Left ventricle myocardium superior (tissue), 1 donor: ENCODE results near the gene RBM42. TPM values are rescaled to one million over a fixed set of nuclear protein-coding genes. Genes with fewer than 3 reads are reported as not detected.
"Not testable (repeated sequence)": the region's sequence is repeated elsewhere in the genome, so short reads cannot be mapped to it uniquely, and the experiment has no call there.

Source experiments
- ATAC-seq: fragments of 200-7000 bp; cut with Tn5 transposase; one replicate; pipeline ENCODE4 v1.9.1; 2020; ENCODE audit warnings: mild to moderate bottlenecking, moderate library complexity
- DNase-seq: peaks from one replicate; pipeline ENCODE4 v3.0.0-alpha.2; 2020
- intact Hi-C: fragments of 100-400 bp; cut with micrococcal nuclease; formaldehyde crosslinking; loops from one replicate; pipeline ENCODE4 v1.11.0; 2022
- long read RNA-seq: library from polyadenylated mRNA; unstranded; transcript quantifications from one replicate; pipeline ENCODE4 v2.0.0, GENCODE V29; 2021
- total RNA-seq: library from RNA; stranded (reverse); fragmentation: NEBNext Ultra II Directional; extraction: Animal tissue kit (Norgen Biotek cat#: 25700); gene quantifications from one replicate; pipeline ENCODE4 v1.2.1, GENCODE V29; 2021
- donor health status: DM: no; HTN: yes; CAD: no; lungs with severe emphysema.

Gene RBM42
- total RNA-seq = 51.0 TPM
- long read RNA-seq, transcript RBM42-201 (10 exons, 1,680 nt) = major isoform, 27 of 111 reads
- long read RNA-seq, partial matches to known transcripts = 20 of 111 reads
- long read RNA-seq, other reads (novel, unspliced or antisense) = 64 of 111 reads

- intact Hi-C loops = no loop called here
- DNase-seq (peak; percentile 97), ATAC-seq (peak; percentile 100)
Measured at GRCh38 chr19:35628565-35629331, at the start of gene RBM42. Gene RBM42, plus strand, starts transcription at chr19:35629036. Its CDS starts 118 bp downstream, at chr19:35629154.

- intact Hi-C loops = no loop called here
- no peak for DNase-seq
- no peak for ATAC-seq
Measured at GRCh38 chr19:35582760-35583159, 46.1 kb upstream of the RBM42 start.

GRCh38 chr19:35585848-35586247 lies 43.0 kb upstream of the RBM42 start, which contains the start of gene PMIS2:
Gene PMIS2, plus strand, starts transcription at chr19:35586173. Its CDS starts 87 bp downstream, at chr19:35586260.
- DNase-seq = no peak
- intact Hi-C loops = no loop called here
- ATAC-seq = no peak

- ATAC-seq (no peak), DNase-seq (no peak)
- intact Hi-C loops = no loop called here
Measured at GRCh38 chr19:35587321-35587720, 41.5 kb upstream of the RBM42 start.

GRCh38 chr19:35590875-35591274 lies 38.0 kb upstream of the RBM42 start:
- intact Hi-C loops = no loop called here
- DNase-seq = no peak
- ATAC-seq = no peak

- no peak for DNase-seq
- no peak for ATAC-seq
- intact Hi-C loops = no loop called here
Measured at GRCh38 chr19:35592226-35592625, 36.6 kb upstream of the RBM42 start.

- intact Hi-C loops, ATAC-seq, DNase-seq: not testable (repeated sequence)
Measured at GRCh38 chr19:35595026-35595425, 33.8 kb upstream of the RBM42 start.

GRCh38 chr19:35595928-35596327 lies 32.9 kb upstream of the RBM42 start:
- ATAC-seq (no peak), DNase-seq (no peak)
- intact Hi-C loops = no loop called here

GRCh38 chr19:35596366-35596999 lies 32.4 kb upstream of the RBM42 start:
- intact Hi-C loops = no loop called here
- DNase-seq = no peak
- ATAC-seq = no peak

- DNase-seq (no peak), ATAC-seq (no peak)
- intact Hi-C loops = no loop called here
Measured at GRCh38 chr19:35601971-35602370, 26.9 kb upstream of the RBM42 start.

GRCh38 chr19:35604436-35604835 lies 24.4 kb upstream of the RBM42 start:
- ATAC-seq, intact Hi-C loops, DNase-seq: not testable (repeated sequence)

- intact Hi-C loops, ATAC-seq, DNase-seq: not testable (repeated sequence)
Measured at GRCh38 chr19:35607170-35607569, 21.7 kb upstream of the RBM42 start.

GRCh38 chr19:35607661-35608060 lies 21.2 kb upstream of the RBM42 start:
- DNase-seq (no peak), ATAC-seq (no peak)
- intact Hi-C loops = no loop called here

GRCh38 chr19:35608251-35608650 lies 20.6 kb upstream of the RBM42 start:
- ATAC-seq (no peak), DNase-seq (no peak)
- intact Hi-C loops = no loop called here

- DNase-seq (no peak), ATAC-seq (no peak)
- intact Hi-C loops = no loop called here
Measured at GRCh38 chr19:35609851-35610353, 18.9 kb upstream of the RBM42 start.

- DNase-seq = no peak
- intact Hi-C loops = no loop called here
- no peak for ATAC-seq
Measured at GRCh38 chr19:35612224-35612558, 16.6 kb upstream of the RBM42 start.

GRCh38 chr19:35612559-35613321 lies 16.1 kb upstream of the RBM42 start, which contains the start of gene HAUS5:
Gene HAUS5, plus strand, starts transcription at chr19:35612735. Its CDS starts 60 bp downstream, at chr19:35612795.
- ATAC-seq = peak; percentile 98
- DNase-seq = peak; percentile 97
- intact Hi-C loops = no loop called here

GRCh38 chr19:35613574-35613973 lies 15.3 kb upstream of the RBM42 start:
- DNase-seq = no peak
- intact Hi-C loops = no loop called here
- ATAC-seq = no peak

GRCh38 chr19:35615036-35615435 lies 13.8 kb upstream of the RBM42 start:
- ATAC-seq (no peak), DNase-seq (no peak)
- intact Hi-C loops = no loop called here
